Measurements from ENCODE around the gene CDH4.

Gene CDH4

DNA sequence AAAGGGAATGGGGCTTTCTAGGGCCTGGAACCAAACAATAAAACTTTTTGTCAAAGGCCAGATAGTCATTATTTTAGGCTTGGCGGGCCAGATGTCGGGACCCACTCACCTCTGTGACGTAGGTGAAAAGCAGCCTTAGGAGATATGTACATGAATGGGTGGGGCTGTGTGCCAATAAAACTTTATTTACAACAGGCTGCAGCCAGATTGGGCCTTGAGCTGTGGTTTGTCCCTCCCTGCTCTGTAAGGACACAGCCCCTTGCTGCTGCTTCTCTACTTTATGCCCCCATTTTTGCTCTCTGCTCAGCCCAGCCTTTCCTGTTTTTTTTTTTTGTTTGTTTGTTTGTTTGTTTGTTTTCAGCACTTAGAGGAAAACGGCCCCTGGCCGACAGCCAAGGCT, 32.7 kb downstream of the CDH4 start:
- DNase-seq = no peak

DNA sequence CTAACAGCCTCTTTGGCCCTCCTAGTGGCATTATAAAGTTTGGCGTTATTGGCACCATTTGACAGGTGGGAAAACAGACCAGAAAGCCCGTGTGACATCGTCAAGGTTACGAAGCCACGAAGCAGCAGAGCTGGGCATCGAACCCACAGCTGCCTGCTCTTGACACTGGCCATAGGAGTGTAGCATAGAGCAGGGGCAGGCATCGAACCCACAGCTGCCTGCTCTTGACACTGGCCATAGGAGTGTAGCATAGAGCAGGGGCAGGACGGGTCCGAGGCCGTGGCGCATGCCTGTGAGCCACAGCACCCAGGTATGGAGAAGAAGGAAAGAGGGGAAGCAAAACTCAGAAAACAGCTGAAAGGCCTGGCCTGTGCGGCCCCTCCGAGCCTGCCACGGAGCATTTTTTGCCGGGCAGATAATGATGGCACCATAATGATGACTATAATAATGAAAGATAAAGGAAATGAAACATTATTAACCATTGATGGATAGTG, 33.1 kb downstream of the CDH4 start:
- DNase-seq = no peak

DNA sequence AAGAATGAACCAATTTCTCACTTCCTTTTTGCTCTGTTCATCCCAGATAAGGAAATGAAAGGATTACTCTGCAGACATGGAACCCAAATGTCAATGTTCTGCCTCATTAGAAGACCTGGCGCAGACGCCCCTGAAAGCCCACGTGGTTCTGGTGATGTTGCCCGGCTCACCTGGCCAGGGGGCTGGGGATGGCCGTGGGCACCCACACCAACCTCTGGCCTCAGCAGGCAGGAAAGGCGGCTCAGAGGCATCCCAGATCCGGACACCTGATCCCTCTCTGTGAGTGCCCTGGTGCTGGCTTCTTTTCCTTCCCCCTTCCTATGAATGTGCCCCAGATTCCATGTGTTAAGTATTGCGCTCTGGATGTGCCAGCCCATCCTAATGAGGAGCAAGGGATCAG, 33.6 kb downstream of the CDH4 start:
- no peak for DNase-seq

DNA sequence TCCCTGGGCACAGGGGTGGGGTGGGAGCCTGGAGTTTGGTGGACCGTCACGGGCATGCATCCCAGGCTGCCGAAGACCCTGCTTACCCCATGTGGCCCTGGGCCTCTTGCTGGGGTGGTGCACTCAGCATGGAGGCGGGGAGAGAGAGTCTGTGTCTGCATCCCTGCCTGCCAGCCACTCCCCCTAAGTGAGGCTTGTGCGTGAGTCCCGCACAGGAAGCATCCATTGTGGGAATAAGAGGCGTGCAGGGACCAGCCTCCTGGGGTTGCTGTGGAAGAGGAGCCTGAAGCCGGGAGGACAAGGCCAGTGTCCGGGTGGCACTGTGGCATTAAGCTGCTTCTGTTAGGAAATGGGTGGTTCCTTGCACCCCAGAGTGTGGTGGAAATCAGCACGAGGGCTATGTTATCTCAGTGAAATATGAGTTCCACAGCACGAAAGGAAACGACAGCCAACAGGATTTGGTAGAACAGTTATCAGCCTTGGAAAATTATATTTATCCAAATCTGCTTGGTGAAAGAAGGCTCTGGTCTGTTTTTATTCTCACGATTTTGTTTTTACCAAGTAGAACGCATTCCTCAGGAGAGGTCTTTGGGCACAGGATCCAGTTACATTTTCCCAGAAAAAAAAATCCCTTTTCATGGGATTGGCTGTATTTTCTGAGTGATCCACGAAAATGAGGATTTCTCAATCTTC, 35.7 kb downstream of the CDH4 start:
- no peak for DNase-seq

DNA sequence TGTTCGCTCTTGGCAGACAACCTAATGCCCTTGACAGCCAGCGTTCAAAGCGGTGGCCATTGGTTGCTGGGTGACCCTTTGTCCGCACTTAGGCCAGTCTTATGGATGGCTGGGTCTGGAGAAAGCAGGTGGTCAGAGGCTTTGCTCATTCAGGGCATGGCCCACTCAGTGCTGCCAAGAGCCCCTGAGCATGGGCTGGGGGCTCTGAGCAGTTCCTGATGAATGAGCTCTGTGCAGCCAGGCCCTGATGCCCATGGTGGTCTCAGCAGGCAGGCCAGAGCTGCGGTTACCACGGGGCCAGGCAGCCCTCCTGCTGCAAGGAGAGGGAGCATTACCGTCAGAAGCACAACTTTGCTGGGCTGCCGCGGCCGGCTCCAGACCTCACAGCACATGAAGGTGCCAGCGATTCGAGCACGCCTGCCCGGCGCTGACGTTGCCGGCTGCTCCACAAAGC, 36.3 kb downstream of the CDH4 start:
- DNase-seq = no peak

DNA sequence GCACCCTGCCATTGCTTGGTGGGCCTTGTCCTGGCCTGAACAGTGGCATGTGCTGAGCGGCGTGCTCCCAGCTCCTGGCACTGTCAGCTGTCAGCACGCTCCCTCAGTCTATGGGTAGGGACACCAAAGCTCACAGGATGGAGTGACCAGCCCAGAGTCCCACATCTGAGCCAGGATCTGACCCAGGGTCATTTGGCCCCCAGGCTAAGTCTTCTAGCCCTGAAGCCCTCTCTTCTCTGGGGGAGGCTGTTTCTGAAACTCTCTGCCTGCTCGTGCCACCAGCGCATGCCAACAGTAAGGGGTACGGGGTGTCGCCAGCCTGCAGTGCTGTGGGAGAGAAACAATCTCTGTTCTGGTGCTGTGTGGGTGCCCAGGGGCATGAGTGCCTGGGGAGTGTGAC, 37.1 kb downstream of the CDH4 start:
- DNase-seq = no peak

DNA sequence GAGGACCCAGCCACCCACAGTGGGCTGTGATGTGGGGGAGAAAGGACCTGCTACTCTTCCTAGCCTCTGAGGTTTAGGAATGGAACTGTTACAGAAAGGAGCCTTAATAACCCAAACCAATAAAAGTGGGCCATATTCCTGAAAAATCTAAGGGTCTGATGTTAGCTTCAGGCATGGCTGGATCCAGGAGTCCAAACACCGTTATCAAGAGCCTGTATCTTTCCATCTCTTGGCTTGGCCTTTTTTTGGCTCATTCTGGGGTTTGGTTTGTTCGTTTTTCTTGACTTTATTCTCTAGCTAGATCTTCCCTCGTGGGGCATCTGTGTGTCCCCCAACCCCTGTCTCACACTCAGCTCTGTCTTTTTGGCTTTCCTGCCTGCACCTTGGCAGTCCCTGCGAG, 38.7 kb downstream of the CDH4 start:
- DNase-seq = no peak

DNA sequence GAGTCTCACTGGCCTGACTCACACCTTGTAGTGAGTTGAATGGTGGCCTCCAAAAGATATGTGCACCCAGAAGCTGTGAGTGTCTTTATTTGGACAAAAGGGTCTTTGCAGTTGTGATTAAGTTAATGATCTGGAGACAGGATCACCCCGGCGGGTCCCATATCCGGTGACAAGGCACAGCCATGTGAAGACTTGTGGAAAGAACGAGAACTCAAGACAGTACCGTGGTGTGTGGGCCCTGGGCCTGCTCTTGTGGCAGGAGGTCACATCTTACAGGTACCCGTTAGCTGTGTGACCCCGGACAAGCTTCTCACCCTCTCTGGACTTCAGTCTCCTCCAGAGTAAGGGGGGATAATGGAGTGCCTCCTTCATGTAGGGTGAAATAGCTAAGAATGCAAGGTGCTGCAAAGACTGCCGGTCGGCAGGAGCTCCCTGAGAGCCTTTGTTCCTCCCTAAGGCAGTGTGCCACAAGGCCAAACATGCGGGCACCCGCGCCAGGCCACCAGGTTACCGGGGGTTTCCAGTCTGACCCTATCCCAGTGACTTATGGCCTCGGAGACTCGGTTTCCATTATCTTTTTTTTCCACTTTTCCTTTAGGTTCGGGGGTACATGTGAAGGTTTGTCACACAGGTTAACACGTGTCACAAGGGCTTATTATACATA, 39.2 kb downstream of the CDH4 start:
- no peak for DNase-seq

DNA sequence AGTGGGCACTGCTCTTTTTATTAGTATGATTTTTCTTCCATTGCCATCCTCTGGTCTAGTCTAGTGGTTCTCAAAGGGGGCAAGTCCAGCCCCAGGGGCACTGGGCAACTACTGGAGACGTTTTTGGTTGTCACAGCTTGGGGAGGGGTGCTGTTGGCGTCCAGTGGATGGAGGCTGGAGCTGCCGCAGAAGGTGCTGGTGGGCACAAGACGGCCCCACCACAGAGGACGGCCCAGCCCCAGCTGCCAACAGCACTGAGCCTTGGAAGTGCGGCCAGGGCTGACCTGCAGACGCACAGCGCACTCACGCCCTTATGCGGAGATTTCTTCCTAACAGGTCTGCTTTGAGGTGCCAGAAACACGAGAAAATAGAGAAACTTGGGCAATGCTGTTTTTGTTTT, 40.3 kb downstream of the CDH4 start:
- DNase-seq = no peak

DNA sequence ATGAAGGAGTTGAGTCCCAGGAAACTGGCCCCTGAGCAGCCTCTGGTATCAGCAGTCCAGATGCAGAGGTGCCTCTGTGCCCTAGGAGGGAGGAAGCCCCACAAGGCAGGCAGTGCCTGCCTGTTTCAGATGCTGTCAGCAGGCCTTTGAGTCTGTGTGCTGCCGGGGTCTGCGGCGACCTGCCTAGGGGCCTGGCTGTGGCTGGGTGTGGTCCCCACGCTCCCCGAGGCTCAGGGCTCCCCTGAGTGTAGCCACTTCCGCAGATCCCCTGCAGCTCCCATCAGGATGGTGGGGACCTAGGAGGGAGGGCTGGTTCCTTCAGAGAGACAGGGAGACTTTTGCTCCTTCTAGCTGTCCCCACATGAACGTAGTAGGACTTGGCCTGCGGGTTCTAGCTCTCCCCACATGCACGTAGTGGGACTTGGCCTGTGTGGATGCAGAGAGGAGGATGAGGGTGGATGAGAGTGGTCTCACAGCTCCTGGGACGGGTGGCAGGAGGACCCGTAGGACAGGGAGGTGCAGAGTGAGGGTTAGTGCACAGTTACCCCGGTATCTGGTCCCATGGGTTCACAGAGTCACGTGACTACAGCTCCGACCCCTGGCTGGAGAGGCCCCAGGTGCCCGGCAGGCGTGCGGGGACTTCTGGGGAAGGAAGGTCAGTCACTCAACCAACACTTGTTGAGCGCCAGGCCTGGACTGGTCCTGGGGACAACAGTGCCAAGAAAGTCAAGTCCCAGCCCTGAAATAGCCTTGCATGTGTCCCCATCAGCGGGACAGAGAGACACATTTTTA, 41.0 kb downstream of the CDH4 start:
- DNase-seq = no peak

DNA sequence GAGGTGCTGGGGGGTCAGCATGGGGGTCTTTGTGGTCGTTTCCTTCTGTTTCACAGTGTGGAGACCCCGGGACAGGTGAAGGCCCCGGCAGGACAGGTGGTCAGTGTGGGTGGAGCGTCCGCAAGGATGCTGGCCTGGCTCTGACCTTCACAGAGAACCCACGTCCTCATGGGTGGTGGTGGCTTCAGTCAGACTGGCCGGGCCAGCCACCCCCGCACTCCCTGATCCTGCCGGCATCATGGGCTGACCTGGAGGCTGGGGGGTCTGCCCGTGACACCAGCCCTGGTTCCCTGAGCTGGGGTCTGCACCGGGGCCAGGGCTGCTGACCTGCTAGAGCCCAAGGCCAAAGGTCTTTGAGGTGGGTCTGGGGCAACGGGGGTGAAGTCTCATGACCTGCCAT, 41.9 kb downstream of the CDH4 start:
- DNase-seq = no peak

DNA sequence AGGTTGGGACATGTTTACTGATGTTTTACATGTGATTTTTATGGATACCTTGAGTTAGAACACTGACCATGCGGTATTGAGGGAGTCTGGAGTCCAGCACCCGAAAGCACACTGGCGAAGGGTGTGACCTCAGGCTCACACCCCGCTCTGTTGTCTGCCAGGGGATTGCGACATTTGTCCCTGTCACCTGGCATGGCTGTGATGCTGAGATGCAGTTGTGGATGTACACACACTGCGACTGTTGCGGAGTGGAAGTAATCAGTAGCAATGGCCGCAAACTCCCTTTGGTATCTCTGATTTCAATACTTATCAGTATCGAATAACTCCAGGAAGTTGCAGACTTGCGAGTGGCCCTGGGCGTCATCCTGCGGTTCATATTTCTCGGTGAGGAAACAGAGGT, 43.2 kb downstream of the CDH4 start:
- DNase-seq = no peak

DNA sequence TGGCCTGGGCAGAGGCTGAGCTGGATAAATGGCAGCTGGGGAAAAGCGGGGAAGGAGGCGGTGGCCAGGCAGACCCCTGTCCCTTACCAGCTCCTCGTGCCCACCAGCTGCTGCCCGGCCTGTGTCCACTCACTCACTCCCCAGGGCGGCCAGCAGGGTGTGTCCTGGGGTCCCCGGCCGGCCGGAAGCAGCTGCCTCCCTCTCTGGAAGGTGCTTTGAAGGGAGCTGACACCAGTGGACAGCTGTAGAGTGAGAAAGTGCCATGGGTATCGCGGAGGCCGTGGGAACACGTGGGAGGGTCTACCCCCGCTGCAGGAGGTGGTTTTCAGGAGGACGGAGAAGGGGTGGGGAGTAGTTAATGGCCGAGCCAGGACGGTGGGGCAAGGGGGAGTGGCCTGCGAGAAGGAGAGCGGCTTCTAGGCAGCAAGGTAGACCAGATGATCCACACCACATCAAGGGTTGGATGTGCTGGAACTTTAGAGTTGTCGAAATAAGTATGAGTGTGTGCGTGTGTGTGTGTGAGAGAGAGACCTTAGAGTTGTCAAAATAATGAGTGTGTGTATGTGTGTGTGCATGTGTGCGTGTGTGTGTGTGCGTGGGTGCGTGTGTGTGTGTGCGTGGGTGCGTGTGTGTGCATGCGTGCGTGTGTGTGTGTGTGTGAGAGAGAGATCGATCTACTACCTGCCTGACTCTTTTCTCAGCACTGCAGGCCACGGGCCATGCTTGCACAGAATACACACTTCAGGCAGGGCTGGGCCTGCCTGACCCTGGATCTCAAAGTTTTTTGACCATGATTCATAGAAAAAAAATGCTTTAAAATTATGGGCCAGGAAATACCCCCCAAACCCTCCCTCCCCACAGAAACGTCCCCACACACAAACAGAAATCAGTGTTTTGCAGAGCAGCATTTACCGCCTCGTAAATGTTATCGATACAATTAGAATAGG, 43.9 kb downstream of the CDH4 start:
- no peak for DNase-seq

DNA sequence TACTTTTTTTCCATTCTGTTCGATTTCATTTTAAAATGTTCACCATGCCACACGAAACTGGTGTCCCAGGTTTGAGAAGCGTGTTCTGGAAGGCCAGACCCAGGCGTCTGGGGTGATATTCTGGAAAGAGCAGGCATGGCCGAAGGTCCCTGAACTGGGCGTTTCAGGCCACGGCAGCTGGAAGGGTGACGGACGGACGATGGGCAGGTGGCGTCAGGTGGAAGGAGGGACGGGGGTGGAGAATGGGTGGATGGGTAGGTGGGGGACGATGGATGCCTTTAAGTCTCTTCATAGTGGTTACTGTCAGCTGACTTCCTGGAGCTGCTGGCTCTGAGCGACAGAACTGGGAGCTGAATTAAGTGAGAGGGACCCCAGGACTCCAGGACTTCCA, 44.6 kb downstream of the CDH4 start:
- DNase-seq = no peak

DNA sequence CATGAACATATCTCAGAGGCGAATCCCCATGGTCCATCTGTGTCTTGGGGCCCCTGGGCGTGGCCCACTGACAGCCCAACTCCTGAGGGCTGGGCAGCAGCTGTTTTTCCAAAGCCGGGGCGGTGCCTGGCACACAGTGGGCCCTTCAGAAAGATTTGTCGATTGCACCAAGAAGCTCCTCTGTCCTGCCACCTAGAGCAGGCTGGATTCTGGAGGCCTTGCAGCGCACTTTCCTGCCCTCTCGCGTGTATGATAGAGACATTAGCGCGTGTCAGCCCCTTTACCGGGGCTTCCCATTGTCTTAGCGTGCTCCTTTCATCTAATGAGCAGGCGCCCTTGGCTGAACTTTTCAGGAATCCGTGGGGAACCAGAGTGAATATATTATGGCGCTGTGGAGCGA, 45.4 kb downstream of the CDH4 start:
- no peak for DNase-seq

DNA sequence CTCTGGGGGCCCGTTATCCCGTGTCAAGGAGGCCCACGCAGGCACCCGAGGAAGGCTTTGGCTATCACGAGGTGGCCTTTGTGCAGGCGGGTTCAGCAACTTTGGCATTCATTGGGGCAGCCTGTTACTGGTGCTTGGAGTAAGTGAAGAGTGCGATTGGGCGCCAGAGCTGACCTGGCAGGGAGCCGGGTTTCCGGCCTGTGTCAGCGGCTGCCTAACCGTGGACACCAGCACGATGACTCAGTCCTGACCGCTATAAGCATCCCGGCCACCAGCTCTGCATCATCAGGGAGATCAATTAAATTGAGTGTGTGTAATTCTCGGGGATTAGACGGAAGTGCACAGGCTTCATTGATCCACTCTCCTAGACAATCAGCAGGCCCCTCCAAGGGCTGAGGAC, 45.9 kb downstream of the CDH4 start:
- no peak for DNase-seq

DNA sequence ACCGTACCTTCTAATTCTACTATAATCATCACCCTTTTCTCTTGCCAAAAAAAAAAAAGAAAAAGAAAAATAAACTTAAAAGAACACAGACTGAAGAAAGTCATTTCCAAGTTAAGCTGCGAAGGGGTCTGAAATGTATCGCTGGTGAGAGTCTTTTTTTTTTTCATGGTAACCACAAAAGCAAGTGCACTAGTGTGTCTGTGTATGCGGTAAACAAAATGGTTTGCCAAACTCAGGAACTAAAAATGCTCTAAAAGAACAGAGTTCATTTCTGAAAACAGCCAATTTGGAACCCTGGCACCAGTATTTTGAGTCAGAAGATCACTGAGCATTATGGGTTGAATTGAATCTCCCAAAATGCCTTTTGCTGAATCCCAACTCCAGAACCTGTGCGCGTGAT, 46.6 kb downstream of the CDH4 start:
- DNase-seq = no peak

DNA sequence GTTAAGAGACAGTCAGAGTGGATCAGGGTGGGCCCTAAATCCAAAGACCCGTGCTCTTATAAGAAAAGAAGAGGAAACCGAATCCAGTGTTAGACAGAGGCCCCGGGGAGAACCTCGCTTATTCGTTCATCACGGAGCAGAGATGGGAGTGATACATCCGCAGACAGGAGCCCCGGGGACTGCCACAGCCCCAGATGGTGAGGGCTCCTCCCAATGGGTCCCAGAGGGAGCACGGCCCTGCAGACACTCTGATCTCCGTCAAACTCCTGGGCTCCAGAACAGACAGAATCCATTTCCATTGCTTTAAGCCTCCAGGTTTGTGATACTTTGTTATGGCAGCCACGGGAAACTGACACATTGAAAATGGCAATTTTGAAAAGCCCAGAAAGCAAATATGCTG, 47.0 kb downstream of the CDH4 start:
- no peak for DNase-seq

DNA sequence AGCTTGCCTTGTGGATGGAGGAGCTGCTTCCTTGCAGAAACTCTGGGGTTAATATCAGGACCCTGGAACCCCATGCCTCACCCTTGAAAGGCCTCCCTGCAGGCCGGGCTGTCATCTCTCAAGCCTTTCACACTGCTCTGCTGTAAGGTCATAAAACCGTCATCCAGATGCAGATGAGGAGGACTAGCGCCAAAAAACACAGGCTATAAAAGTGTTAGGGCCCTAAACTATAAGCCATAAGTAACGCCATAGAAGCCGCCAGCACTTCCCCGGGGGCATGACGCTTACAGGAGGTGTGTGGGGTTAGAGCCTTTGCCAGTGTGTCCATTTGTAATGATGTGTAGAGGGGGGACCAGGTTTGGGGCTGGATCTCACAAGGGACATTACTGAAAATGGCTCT, 47.6 kb downstream of the CDH4 start:
- no peak for DNase-seq

DNA sequence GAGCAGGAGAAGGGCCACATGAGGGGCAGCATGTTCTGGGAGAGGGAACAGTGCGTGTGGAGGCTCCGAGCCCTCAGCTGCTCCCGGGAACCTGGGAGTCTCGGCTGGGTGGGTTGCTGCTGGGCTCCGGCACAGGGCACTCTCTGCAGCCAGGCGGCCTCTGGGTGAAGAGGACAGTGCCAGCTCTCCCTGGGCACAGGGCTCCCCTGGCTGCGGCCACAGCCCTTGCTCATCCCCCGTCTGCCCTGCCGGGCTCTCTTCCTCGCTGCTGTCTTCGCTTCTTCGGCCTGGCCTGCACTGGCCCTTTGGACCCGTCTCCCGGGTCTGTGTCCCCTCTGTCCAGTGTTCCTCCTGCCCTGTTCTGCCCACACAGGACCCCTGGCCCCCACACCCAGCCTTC, 48.2 kb downstream of the CDH4 start:
- no peak for DNase-seq

DNA sequence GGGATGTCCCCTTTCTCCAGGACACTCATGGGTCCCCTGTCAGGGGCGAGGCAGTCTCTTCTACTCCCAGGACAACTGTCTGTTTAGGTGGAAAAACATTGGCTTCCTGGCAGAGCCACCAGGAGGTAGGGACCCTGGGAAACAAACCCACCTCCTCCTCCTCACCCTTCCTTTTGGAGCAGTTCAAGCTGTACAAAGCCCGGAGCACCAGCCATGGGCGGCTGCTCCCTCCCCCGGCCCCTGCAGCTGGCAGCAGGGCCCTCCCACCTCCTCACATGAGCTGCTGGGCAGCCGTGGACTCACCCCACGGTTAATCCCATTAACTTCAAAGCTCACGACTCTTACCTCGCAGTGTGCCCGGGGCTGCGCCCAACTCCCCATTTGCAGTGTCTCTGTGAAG, 48.6 kb downstream of the CDH4 start:
- no peak for DNase-seq

DNA sequence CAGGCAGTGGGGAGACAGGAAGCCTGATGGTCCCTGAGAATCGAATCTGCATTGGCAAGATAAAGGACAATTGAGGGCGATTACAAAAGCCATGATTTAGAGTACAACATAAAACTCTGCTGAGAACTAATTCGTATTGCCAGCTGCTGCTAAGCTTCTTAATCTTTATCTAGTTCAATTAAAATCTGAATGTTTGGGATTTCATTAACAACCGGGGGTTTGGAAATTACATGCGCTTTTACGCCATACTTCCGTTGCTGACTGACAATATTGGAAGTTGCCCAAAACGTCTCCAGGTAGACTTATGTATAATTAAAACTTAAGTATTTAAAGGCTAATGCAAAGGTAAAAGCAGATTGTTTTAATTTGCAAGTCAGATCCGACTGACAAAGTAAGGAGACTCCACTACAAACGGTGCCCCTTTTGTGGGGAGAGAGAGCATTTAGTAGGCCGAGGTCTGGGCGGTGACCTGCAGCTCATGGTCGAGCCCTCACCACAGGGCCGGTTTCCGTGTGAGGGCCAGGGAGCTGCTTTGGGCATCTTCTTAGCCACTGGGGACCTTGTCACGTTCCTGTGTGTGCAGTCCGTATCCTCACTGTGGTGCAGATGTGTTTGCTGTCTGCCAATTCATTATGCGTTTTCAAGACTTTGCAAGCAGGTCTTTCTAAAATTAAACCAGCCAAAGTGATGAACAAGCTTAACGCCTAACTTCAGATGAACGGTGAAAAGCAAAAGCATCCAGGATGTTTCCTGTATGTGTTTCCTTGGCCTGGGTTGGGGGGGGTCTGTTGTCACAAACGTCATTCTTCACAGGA, 49.9 kb downstream of the CDH4 start:
- no peak for DNase-seq

All from eye (tissue), 1 donor.